ENCODE data around the gene C11orf52.

- TF ChIP-seq CTCF (IDR thresholded peaks at IDR 0.05; ENCODE audit: low read depth, low read length) (no peak), EZH2phosphoT487 (IDR thresholded peaks at IDR 0.05; ENCODE audit: low read depth) (no peak)
Observed at GRCh38 chr11:111949519-111950426, 31.1 kb downstream of the C11orf52 start.
